D721Med (cell line): Measurements from ENCODE around the gene NAXD.

Experiments
- DNase-seq: peaks from one replicate; pipeline ENCODE4 v3.0.0; 2011; ENCODE audit warnings: low spot score; ENCODE audit not compliant: insufficient read length
- FAIRE-seq: peaks from 2 replicates; lab custom pipeline; 2011; peaks lifted over from hg19 to GRCh38; lab: Jason Lieb, UNC
- CTCF ChIP-seq: IDR thresholded peaks from 2 replicates; pipeline ENCODE4 v1.5.1; 2012; ENCODE audit warnings: mild to moderate bottlenecking, control low read depth; ENCODE audit not compliant: insufficient read depth; ENCODE audit errors: missing control alignments

NAXD gene

GRCh38 chr13:110683921-110684320 lies 68.6 kb downstream of the NAXD start:
- no peak for FAIRE-seq
- no peak for DNase-seq
- no peak for TF ChIP-seq CTCF

- FAIRE-seq: no peak
Measured at GRCh38 chr13:110684388-110685056, 69.2 kb downstream of the NAXD start.

GRCh38 chr13:110685305-110686020 lies 70.1 kb downstream of the NAXD start:
- no peak for FAIRE-seq
- DNase-seq: no peak
- TF ChIP-seq CTCF: no peak

More at GRCh38 chr13:110684388-110685056, 69.2 kb downstream of the NAXD start:
- no peak for DNase-seq
- TF ChIP-seq CTCF: no peak

GRCh38 chr13:110687736-110688135 lies 72.4 kb downstream of the NAXD start:
- DNase-seq (no peak), FAIRE-seq (no peak)
- TF ChIP-seq CTCF: no peak

- FAIRE-seq (no peak), DNase-seq (no peak)
- TF ChIP-seq CTCF: no peak
Measured at GRCh38 chr13:110689041-110689440, 73.7 kb downstream of the NAXD start.
